A549 treated with ZK216348 at 1 μM for 4 hours (cell line): ENCODE results near the gene ESPNL. TPM values are rescaled to one million over a fixed set of nuclear protein-coding genes. Genes with fewer than 3 reads are reported as not detected.

Experiments
- total RNA-seq: library from RNA; stranded (reverse); fragments of 200-300 nt; extraction: Qiagen RNA extraction; gene quantifications from 5 replicates; pipeline ENCODE4 v1.2.3, GENCODE V29; 2022; ENCODE audit warnings: low read depth

ESPNL gene, protein sequence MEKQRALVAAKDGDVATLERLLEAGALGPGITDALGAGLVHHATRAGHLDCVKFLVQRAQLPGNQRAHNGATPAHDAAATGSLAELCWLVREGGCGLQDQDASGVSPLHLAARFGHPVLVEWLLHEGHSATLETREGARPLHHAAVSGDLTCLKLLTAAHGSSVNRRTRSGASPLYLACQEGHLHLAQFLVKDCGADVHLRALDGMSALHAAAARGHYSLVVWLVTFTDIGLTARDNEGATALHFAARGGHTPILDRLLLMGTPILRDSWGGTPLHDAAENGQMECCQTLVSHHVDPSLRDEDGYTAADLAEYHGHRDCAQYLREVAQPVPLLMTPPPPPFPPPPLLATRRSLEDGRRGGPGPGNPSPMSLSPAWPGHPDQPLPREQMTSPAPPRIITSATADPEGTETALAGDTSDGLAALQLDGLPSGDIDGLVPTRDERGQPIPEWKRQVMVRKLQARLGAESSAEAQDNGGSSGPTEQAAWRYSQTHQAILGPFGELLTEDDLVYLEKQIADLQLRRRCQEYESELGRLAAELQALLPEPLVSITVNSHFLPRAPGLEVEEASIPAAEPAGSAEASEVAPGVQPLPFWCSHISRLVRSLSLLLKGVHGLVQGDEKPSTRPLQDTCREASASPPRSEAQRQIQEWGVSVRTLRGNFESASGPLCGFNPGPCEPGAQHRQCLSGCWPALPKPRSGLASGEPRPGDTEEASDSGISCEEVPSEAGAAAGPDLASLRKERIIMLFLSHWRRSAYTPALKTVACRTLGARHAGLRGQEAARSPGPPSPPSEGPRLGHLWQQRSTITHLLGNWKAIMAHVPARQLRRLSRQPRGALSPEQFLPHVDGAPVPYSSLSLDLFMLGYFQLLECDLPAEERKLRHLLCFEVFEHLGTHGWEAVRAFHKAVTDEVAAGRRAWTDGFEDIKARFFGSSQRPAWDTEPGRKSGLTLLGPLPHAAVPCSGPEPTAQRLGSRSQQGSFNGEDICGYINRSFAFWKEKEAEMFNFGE
- 0.14 to 0.43 TPM (median 0.22 TPM) in 4 of 5 replicates, not detected in the other for total RNA-seq

GRCh38 chr2:238100049-238100820 is at the start of gene ESPNL:
ESPNL (plus strand) TSS chr2:238100340; CDS start chr2:238100420, 80 bp downstream.

DNA sequence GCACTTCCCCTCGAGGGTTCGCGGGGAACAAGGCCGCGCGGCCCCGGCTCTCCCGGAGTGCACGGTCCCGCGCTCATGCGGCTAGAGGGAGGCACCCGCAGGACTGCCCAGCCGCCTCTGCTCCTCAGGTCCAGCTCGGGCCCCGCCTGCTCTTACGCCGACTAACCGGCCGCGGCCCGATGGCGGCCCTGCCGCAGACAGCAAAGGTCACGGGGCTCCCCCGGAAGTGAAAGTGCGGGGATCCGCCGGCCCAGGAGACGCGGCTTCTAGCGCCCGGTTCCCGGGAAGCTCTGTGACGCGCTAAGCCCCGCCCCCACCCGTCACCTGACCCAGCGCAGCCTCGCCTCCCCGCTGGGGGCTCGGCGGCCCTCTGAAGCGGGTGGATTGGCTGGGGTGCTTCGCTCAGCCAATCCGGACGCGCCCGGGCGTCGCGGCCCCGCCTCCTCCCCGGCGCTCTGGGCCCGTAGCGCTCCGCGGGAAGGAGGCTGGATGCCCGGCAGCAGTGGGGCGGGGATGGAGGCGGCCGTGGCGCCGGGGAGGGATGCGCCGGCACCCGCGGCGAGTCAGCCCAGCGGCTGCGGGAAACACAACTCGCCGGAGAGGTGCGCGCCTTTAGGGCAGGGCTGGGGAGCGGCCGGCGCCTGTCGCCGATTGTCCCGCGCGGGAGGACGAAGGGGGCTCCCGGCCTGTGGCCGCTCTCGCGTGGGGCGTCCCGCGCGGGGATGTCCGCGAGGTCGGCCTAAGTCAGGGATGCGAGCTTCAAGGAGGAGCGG is 39.4 kb upstream of the ESPNL start, which contains the start of gene SCLY:
Gene SCLY (plus strand): TSS at position 460 of the 773 bp plus-strand sequence. CDS start 54 bp downstream, at position 514.

GRCh38 chr2:238138331-238139195 is 38.4 kb downstream of the ESPNL start, which contains the start of gene KLHL30:
KLHL30 (plus strand) TSS chr2:238138668; CDS start chr2:238140755, 2,087 bp downstream.

DNA sequence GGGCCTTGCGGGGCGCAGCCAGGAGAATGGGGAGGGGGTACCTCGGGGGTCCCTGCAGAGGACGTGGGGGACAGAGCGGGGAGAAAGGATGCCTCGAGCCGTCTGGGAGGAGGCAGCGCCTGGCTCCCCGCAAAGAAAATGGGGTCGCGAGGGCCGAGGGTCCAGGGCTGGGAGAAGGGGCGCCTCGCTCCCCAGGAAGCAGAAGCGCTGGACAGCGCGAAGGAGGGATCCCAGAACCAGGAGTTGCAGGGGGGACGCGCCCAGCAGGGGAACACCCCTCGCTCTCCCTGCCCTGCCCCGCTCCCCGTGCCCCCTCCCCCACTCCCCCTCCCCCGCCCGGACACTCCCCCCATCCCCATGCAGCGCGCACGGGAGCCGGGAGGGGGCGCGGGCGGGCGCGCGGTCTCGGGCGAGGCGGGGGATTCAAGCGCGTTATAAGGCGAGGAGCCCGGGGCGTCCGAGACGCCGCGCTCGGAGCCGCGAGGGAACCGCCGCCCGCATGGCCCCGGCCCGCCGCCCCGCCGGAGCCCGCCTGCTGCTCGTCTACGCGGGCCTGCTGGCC is 58.5 kb downstream of the ESPNL start, which contains the start of gene ERFE:
Gene ERFE (plus strand): TSS at position 462 of the 562 bp plus-strand sequence. CDS start 38 bp downstream, at position 500.

Other genes starting within 250 kb of the ESPNL start
- not detected in 5 replicates for gene RAMP1, start 240.7 kb upstream of the ESPNL start, total RNA-seq
- 47.8 to 55.1 TPM (median 51.4 TPM) in 5 replicates for gene UBE2F, start 133.3 kb upstream of the ESPNL start, total RNA-seq
- gene SCLY, start 39.3 kb upstream of the ESPNL start, total RNA-seq = 15.9 to 24.0 TPM (median 22.0 TPM) in 5 replicates
- gene KLHL30, start 38.3 kb downstream of the ESPNL start, total RNA-seq = 0.19 to 0.37 TPM (median 0.26 TPM) in 5 replicates
- 6.0 to 9.9 TPM (median 9.1 TPM) in 5 replicates for gene ERFE, start 58.6 kb downstream of the ESPNL start, total RNA-seq
- gene ILKAP, start 103.4 kb downstream of the ESPNL start, total RNA-seq = 36.7 to 43.4 TPM (median 40.2 TPM) in 5 replicates
- 7.5 to 18.3 TPM (median 14.7 TPM) in 5 replicates for gene HES6, start 139.7 kb downstream of the ESPNL start, total RNA-seq
- gene PER2, start 188.3 kb downstream of the ESPNL start, total RNA-seq = 3.8 to 6.2 TPM (median 5.7 TPM) in 5 replicates
- 12.3 to 19.1 TPM (median 15.5 TPM) in 5 replicates for gene TRAF3IP1, start 220.2 kb downstream of the ESPNL start, total RNA-seq